IPS DF 6.9 (cell line): Measurements from ENCODE around the gene SLC25A42.

Experiments
- DNase-seq: peaks from one replicate; pipeline ENCODE4 v3.0.0-alpha.2; 2013; ENCODE audit warnings: low read depth, low spot score
- H3K27ac ChIP-seq: one replicate; pipeline ENCODE4 v1.5.1; 2013; ENCODE audit warnings: low read length, control low read depth
- H3K27me3 ChIP-seq: 2 replicates; pipeline ENCODE4 v1.6.1; 2013; ENCODE audit warnings: mild to moderate bottlenecking, low read length; ENCODE audit not compliant: control insufficient read depth, insufficient read depth
- H3K36me3 ChIP-seq: 2 replicates; pipeline ENCODE4 v1.6.1; 2013; ENCODE audit warnings: low read length; ENCODE audit not compliant: control insufficient read depth, insufficient read depth
- H3K4me1 ChIP-seq: 2 replicates; pipeline ENCODE4 v1.6.1; 2013; ENCODE audit warnings: low read length; ENCODE audit not compliant: control insufficient read depth, insufficient read depth
- H3K4me3 ChIP-seq: 2 replicates; pipeline ENCODE4 v1.5.1; 2013; ENCODE audit warnings: mild to moderate bottlenecking, low read length
- H3K9me3 ChIP-seq: 2 replicates; pipeline ENCODE4 v1.6.1; 2013; ENCODE audit warnings: low read length, inconsistent platforms; ENCODE audit not compliant: control insufficient read depth, insufficient read depth
- WGBS: extraction: QIAGEN DNeasy Blood & Tissue Kit; methylation state at CpG from one replicate; pipeline ENCODE4 v1.1.7; 2013; ENCODE audit warnings: mixed read lengths, missing lambda C conversion rate; ENCODE audit not compliant: insufficient read length, insufficient coverage; 5-methylcytosine and 5-hydroxymethylcytosine counted together

The SLC25A42 gene

DNA sequence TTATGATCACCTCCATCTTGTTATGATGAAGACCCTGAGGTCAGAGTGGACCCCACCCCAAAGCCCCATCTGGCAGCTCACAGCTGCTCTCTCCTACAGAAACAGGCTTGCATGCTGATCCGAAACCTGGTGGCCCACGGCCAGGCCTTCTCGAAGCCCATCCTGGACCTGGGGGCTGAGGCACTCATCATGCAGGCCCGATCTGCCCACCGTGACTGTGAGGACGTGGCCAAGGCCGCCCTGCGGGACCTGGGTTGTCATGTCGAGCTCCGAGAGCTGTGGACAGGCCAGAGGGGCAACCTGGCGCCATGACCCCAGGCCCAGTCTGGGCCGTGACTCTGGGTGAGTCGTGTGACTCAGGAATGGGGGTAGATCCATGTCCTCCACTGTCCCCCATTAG, 6.5 kb upstream of the SLC25A42 start:
- no peak for DNase-seq
- H3K27me3 ChIP-seq = no peaks in the 10 kb centered on the region
- no CpG with 5 or more reads among the region's 13 CpGs for WGBS
- peaks cover 34% of the 10 kb centered on the region for H3K36me3 ChIP-seq
- no peaks in the 10 kb centered on the region; the same call in 1 of the 2 replicates for H3K4me1 ChIP-seq
- no peak overlapping the region for H3K27ac ChIP-seq
- no peak overlapping the region for H3K4me3 ChIP-seq
- H3K9me3 ChIP-seq = no peaks in the 10 kb centered on the region

DNA sequence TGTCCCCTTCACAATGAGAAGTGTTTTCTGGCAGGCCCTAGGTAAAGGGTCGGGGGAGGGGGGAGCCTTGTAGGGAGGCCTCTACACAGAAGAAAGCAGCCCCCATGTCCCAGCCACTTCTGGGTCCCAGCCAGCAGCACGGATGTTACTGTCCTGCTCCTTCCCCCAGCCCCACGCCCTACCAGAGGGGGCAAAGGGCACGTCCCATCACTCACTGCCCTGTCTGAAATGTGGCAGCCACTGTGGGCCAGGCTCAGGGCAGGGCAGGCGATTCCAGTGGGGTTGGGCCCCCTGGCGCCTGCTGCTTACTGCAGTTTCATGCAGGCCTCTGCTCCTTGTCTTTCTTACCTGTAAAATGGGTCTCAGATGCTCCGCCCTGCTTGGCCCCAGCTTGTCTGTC, 6.1 kb upstream of the SLC25A42 start:
- Histone ChIP-seq H3K27ac (no peak overlapping the region), H3K27me3 (no peaks in the 10 kb centered on the region), H3K4me1 (peaks cover 2% of the 10 kb centered on the region; the same call in 1 of the 2 replicates), H3K9me3 (no peaks in the 10 kb centered on the region), H3K4me3 (no peak overlapping the region), H3K36me3 (peaks cover 30% of the 10 kb centered on the region)
- no peak for DNase-seq
- WGBS = no CpG with 5 or more reads among the region's 7 CpGs

GRCh38 chr19:19059018-19059836, 4.6 kb upstream of the SLC25A42 start:
- peaks cover 2% of the 10 kb centered on the region for H3K4me1 ChIP-seq
- DNase-seq = no peak
- H3K36me3 ChIP-seq = peaks cover 26% of the 10 kb centered on the region
- H3K9me3 ChIP-seq = no peaks in the 10 kb centered on the region
- no peak overlapping the region for H3K4me3 ChIP-seq
- H3K27ac ChIP-seq = no peak overlapping the region
- H3K27me3 ChIP-seq = no peaks in the 10 kb centered on the region
- WGBS = no CpG with 5 or more reads among the region's 17 CpGs

DNA sequence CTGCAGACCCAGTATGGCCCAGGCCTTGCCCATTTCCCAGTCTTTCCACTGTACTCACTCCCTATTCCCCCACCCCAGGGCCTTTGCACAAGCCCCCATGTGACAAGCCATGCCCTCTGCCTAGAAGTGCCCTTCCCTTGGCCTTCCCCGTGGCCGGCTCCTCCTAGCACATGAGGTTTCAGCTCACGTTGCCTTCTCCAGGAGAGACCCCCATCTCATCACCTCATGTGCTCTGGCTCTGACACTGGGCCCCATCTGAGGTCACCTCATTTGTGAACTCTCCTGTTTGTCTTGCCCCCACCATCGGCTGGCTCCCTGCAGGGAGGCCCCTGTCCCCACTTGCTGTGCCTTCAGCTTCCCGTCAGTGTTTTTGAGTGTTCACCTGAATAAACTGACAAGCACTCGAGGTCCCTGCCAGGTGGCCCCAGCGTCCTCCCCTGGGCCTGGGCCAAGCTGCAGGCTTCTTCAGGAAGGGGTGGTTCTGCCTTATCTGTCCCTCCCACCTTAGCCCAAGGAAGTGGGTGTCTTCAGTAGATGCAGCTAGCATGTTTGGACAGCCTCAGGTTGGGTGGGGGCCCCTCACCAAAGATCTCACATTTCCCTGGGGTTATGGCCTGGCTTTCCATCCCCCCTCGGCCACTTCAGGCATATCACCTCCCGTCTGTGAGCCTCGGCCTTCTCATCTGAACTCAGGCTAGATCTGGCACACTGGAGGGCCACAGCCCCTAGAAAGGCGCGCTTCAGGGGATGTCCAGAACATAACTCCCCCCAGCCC, 3.8 kb upstream of the SLC25A42 start:
- Histone ChIP-seq H3K27ac (no peak overlapping the region), H3K27me3 (peaks cover 6% of the 10 kb centered on the region; the same call in 1 of the 2 replicates), H3K4me1 (peaks cover 4% of the 10 kb centered on the region), H3K36me3 (peaks cover 18% of the 10 kb centered on the region), H3K4me3 (no peak overlapping the region), H3K9me3 (no peaks in the 10 kb centered on the region)
- no peak for DNase-seq
- no CpG with 5 or more reads among the region's 12 CpGs for WGBS

- WGBS = no CpG with 5 or more reads among the region's 8 CpGs
- no peak overlapping the region for H3K4me3 ChIP-seq
- H3K36me3 ChIP-seq = peaks cover 9% of the 10 kb centered on the region
- H3K27ac ChIP-seq = no peak overlapping the region
- no peaks in the 10 kb centered on the region for H3K9me3 ChIP-seq
- H3K4me1 ChIP-seq = peaks cover 4% of the 10 kb centered on the region
- peaks cover 8% of the 10 kb centered on the region; the same call in 1 of the 2 replicates for H3K27me3 ChIP-seq
- DNase-seq = no peak
These were observed 2.3 kb upstream of the SLC25A42 start for GRCh38 chr19:19061506-19061905.

- WGBS = no CpG with 5 or more reads among the region's 4 CpGs
- H3K4me3 ChIP-seq = no peak overlapping the region
- peaks cover 12% of the 10 kb centered on the region; the same call in 1 of the 2 replicates for H3K27me3 ChIP-seq
- DNase-seq = no peak
- H3K27ac ChIP-seq = no peak overlapping the region
- H3K4me1 ChIP-seq = peaks cover 4% of the 10 kb centered on the region
- peaks cover under 1% of the 10 kb centered on the region; the same call in 1 of the 2 replicates for H3K36me3 ChIP-seq
- H3K9me3 ChIP-seq = no peaks in the 10 kb centered on the region
These were observed 1.2 kb upstream of the SLC25A42 start for GRCh38 chr19:19062454-19063182.

- peaks cover 4% of the 10 kb centered on the region for H3K4me1 ChIP-seq
- no peak for DNase-seq
- H3K27ac ChIP-seq = no peak overlapping the region
- WGBS = no CpG with 5 or more reads among the region's 29 CpGs
- peak overlapping the region; percentile 45; the same call in 1 of the 2 replicates for H3K4me3 ChIP-seq
- H3K36me3 ChIP-seq = no peaks in the 10 kb centered on the region
- peaks cover 12% of the 10 kb centered on the region; the same call in 1 of the 2 replicates for H3K27me3 ChIP-seq
- no peaks in the 10 kb centered on the region for H3K9me3 ChIP-seq
These were observed 416 bp downstream of the SLC25A42 start for GRCh38 chr19:19064098-19064722.

- no peak for DNase-seq
- Histone ChIP-seq H3K27ac (no peak overlapping the region), H3K36me3 (no peaks in the 10 kb centered on the region), H3K4me1 (peaks cover 4% of the 10 kb centered on the region), H3K4me3 (no peak overlapping the region), H3K9me3 (no peaks in the 10 kb centered on the region), H3K27me3 (peaks cover 12% of the 10 kb centered on the region; the same call in 1 of the 2 replicates)
- WGBS = no CpG with 5 or more reads among the region's 25 CpGs
These were observed 1.3 kb downstream of the SLC25A42 start for GRCh38 chr19:19064811-19065745.

DNA sequence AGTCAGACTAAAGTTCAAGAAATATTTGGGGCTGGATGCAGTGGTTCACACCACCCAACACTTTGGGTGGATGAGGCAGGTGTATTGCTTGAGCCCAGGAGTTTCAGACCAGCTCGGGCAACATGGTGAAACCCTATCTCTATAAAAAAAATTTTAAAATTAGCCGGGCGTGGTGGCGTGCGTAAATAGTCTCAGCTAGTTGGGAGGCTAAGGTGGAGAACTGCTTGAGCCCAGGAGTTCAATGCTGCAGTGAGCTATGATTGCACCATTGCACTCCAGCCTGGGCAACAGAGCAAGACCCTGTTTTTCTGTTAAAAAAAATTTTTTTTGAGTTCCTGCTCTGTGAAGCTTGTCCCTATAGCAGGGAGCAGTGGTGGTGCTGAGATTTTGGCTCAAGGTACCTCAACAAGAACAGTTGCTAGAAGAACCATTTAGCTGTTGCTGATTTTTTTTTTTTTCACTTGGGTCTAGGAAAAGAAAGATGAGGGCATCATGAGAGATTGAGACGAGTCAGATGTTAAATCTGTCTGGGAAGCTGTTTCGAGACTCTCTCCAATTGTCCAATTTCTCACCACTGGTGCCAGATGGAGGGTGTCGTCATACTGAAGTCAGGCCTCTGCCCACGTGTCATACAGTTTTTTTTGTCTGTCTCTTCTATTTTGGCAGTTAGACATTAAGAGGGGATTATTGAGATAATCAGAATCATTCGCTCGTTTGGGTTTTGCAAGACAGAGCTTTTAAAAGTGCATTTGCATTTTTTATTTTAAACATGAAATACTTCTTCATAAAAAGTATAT, 3.7 kb downstream of the SLC25A42 start:
- H3K9me3 ChIP-seq = no peaks in the 10 kb centered on the region
- no peak overlapping the region for H3K4me3 ChIP-seq
- H3K27me3 ChIP-seq = peaks cover 16% of the 10 kb centered on the region; the same call in 1 of the 2 replicates
- H3K27ac ChIP-seq = no peak overlapping the region
- H3K36me3 ChIP-seq = no peaks in the 10 kb centered on the region
- DNase-seq = no peak
- WGBS = no CpG with 5 or more reads among the region's 11 CpGs
- peaks cover 3% of the 10 kb centered on the region for H3K4me1 ChIP-seq
